ENCODE data around the gene ODC1. TPM values are rescaled to one million over a fixed set of nuclear protein-coding genes. Genes with fewer than 3 reads are reported as not detected.

Gene ODC1
- total and polyA plus RNA-seq, 2 of the 4 experiments (the other 2 are of a cell fraction): 117 to 204 TPM

- Histone ChIP-seq H3K9me1 (ENCODE audit: insufficient read depth, low read length) (peaks cover 5% of the 10 kb centered on the region; the same call in 1 of the 2 replicates), H3K27me3 (ENCODE audit: control insufficient read depth, insufficient read depth, low read length) (no peaks in the 10 kb centered on the region), H2BK5ac (ENCODE audit: low read depth, low read length, poor library complexity, severe bottlenecking) (no peak overlapping the region), H2BK20ac (ENCODE audit: low read depth, low read length) (no peak overlapping the region), H3K4me2 (ENCODE audit: low read depth, low read length) (peak overlapping the region; percentile 20), H2BK120ac (ENCODE audit: low read depth, low read length) (no peak overlapping the region), H3K18ac (ENCODE audit: low read depth, low read length) (no peak overlapping the region), H4K8ac (ENCODE audit: low read depth in 2 of 2, low read length in 2 of 2) (no peak overlapping the region), H2AK9ac (replicated peaks; ENCODE audit: low read depth, low read length, poor library complexity) (peak overlapping the region; percentile 74), H4K5ac (ENCODE audit: low read depth, low read length) (no peak overlapping the region), H4K91ac (ENCODE audit: insufficient read depth, low read depth, low read length) (no peak overlapping the region), H4K20me1 (ENCODE audit: insufficient read depth, low read length) (peaks cover 19% of the 10 kb centered on the region), H3K9me3 (ENCODE audit: control insufficient read depth, insufficient read depth, low read length) (no peaks in the 10 kb centered on the region), H2BK15ac (ENCODE audit: low read depth, low read length) (no peak overlapping the region), H3K23ac (ENCODE audit: low read depth, low read length) (0 out of 2 replicates have a peak overlapping the region, but pooled peaks have one; percentile 50), H3K4ac (ENCODE audit: low read depth, low read length) (no peak overlapping the region), H3K27ac (ENCODE audit: insufficient read depth, low read length) (no peak overlapping the region), H3K56ac (ENCODE audit: extremely low read depth, insufficient read depth, low read length) (no peak overlapping the region), H2AK5ac (ENCODE audit: low read depth, low read length) (no peak overlapping the region), H3K79me1 (ENCODE audit: low read depth in 1 of 2, low read length in 2 of 2) (peaks cover 14 to 46% of the 10 kb centered on the region in 2 experiments; a peak in 3 of 4 replicates), H3K4me1 (ENCODE audit: control insufficient read depth, insufficient read depth, low read length) (peaks cover 4% of the 10 kb centered on the region; the same call in 1 of the 2 replicates), H3K36me3 (ENCODE audit: control insufficient read depth, insufficient read depth, low read length) (peaks cover 17% of the 10 kb centered on the region), H3K9ac (ENCODE audit: low read depth, low read length) (peak overlapping the region; percentile 41; the same call in 1 of the 2 replicates), H2AFZ (replicated peaks; ENCODE audit: low read length, poor library complexity) (no peak overlapping the region), H3K14ac (replicated peaks; ENCODE audit: low read depth, low read length) (0 out of 2 replicates have a peak overlapping the region, but pooled peaks have one; percentile 63), H3K4me3 (ENCODE audit: insufficient read depth, low read depth, low read length) (no peak overlapping the region)
- dilution Hi-C loops (cut with HindIII; ENCODE audit: low sequenced_read_pairs, unreplicated experiment): no loop called here
- TF ChIP-seq RFX5 (IDR thresholded peaks at IDR 0.05; ENCODE audit: low read depth, low read length) (no peak), RCOR1 (IDR thresholded peaks at IDR 0.05; ENCODE audit: insufficient replicate concordance, low read length) (no peak), RAD21 (IDR thresholded peaks at IDR 0.05; ENCODE audit: low read length) (no peak), MAZ (IDR thresholded peaks at IDR 0.05; ENCODE audit: borderline replicate concordance, low read depth, low read length) (no peak), BHLHE40 (IDR thresholded peaks at IDR 0.05; ENCODE audit: low read depth, low read length) (no peak), ELK1 (IDR thresholded peaks at IDR 0.05; ENCODE audit: borderline replicate concordance, low read depth, low read length) (no peak), NFE2L2 (IDR thresholded peaks at IDR 0.05; ENCODE audit: low read depth, low read length) (no peak), CEBPB (IDR thresholded peaks at IDR 0.05; ENCODE audit: low read depth, low read length) (no peak), MAFK (IDR thresholded peaks at IDR 0.05; ENCODE audit: low read depth, low read length) (no peak), FOS (IDR thresholded peaks at IDR 0.05; ENCODE audit: low read depth, low read length) (no peak)
- ChIA-PET CTCF (interaction anchor here (1.1 to 2.0 kb wide), 2 partner anchors 12 to 213 kb away, joined by 6 to 8 read pairs; no protein-coding TSS in a partner anchor), POLR2A (ENCODE audit: unreplicated experiment) (no interaction called here)
- intact Hi-C loops (cut with micrococcal nuclease): loop anchor here (1.0 to 2.0 kb wide), 2 partner anchors 214 to 222 kb away; no protein-coding TSS in a partner anchor
- DNase-seq (no peak), ATAC-seq (ENCODE audit: low read depth) (no peak)
- no TSS peak for BruUV-seq (replicated peaks)
- in situ Hi-C loops (cut with MboI; ENCODE audit: low sequenced_read_pairs): no loop called here
- WGBS, 2 experiments (ENCODE audit: extremely low coverage in 2 of 2, insufficient read length in 1 of 2): 83% methylated on average over 2 of the region's 6 CpGs; no CpG with 5 or more reads in 1 of the 2 experiments
These were observed 1.5 kb downstream of the ODC1 start for GRCh38 chr2:10446631-10447030.

Measured in IMR-90 (cell line).